Posterior vena cava (tissue), 2 donors: ENCODE results near the gene MOB3A. TPM values are rescaled to one million over a fixed set of nuclear protein-coding genes. Genes with fewer than 3 reads are reported as not detected.
A peak's percentile ranks its signal among the peaks of the same experiment; 100 is the strongest.
"Not testable (repeated sequence)": the region's sequence is repeated elsewhere in the genome, so short reads cannot be mapped to it uniquely, and the experiment has no call there.

Experiments used
- DNase-seq: peaks from one replicate; pipeline ENCODE4 v3.0.0-alpha.2; 2020; ENCODE audit warnings: low spot score
- intact Hi-C, 2 donors: fragments of 100-400 bp; cut with DNase I; formaldehyde crosslinking; loops; one replicate each; pipeline versions ENCODE4 v1.14.1 to v1.14.2; 2022 to 2023
- total RNA-seq, 2 donors: library from RNA; stranded (reverse); fragmentation: NEBNext Ultra II Directional; extraction: Animal tissue kit (Norgen Biotek cat#: 25700); gene quantifications; one replicate each; pipeline ENCODE4 v1.2.1, GENCODE V29; 2021
- donor health status: DM: yes; HTN: yes; CAD: no.
- donor health status: DM: yes; HTN: yes; CAD: no.

MOB3A gene
- total RNA-seq, 2 donors from 2014 or later = 55.8 to 57.1 TPM

DNA sequence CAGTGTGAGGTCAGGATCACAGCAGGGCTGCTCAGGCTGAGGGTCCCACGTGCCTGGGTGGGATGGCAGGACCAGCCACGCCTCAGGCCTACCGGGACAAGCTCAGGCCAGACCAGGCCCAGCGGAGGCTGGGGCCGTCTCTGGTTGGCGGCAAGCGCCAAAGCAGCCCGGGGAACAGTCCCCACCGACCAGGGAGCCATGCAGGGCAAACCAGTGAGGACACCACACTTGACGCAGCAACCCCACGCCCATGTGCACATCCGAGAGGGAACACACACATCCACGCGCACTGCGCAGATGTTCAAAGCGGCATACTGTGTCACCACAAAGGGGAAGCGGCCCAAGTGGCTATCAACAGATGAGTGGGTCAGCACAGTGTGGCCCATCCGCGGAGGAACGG is 15.8 kb upstream of the MOB3A start:
- intact Hi-C loops = no loop called here
- DNase-seq = no peak

DNA sequence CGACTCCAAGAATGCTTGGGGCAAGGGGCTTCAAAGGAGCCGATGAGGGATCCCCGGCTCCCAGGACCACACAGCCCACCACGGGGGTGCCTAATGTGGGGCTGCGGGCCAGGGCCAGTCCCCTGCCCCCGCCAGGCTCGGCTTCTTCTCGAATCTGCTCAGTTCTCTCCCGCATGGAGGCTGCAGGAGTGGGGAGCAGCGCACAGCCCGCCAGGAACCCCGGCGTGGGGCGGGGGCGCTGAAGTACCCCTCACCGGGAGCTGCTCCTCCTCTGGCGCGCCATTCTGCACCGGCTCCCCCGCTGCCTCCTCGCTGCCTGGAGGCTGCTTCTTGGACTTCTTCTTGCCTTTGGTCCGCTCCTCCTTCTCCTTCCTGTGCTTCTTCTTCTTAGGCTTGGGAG is 15.3 kb upstream of the MOB3A start:
- intact Hi-C loops = no loop called here
- DNase-seq = no peak

DNA sequence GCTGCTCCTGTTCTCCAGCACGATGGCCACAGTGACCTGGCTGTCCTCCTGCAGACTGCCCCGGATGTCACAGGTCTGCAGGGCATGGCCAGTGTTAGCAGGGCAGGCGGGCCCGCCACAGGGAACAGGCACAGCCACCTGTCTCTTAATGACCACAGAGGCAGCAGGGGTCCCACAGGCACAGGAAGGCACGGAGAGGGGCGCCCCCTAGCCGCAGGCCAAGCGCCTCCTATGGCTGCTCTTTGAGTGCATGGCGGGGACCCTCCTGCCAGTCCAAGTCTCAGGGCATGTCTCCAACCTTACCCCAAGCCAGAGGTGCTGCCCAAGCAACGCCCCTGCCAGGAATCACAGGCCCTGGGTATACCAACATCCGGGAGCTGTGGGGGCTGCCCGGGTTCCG is 14.7 kb upstream of the MOB3A start:
- intact Hi-C loops = no loop called here
- no peak for DNase-seq

DNA sequence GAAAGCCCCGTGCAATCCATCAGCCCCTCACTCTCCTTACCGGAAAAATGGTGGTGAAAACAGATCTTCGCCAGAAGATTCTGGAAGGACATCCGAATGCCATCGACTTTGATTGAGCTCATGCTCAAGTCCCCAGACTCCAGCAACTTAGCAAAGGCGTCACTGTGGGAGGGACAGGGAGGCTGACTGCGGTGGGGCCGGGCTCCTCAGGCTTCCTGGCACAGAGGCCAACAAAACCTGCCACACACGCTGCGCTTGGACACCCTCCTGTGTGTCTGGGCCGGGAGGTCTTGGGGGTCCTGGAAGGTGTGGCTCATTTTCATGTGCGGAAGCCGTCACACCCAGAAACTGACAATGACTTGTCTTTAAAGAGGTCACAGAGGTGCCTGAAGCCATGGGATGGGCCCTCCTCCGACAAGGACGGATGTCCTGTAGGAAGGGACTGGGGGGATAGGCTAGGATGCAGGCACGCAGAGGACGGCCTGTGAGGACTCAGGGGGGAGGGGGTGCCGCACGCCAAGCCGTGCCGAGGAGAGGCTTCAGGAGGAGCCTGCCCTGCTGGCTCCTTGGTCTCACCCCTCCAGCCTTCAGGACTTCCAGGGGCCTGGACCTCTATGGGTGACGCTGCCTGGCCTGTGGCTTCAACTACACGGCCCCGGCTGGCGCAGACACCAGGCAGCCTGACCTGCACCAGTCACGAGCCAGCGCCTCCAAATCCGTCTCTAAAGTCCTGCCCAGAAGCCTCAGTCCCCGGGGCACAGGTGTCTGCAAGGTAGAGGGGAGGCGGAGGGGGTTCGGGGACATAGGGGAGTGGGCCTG is 13.1 kb upstream of the MOB3A start:
- no peak for DNase-seq
- intact Hi-C loops = no loop called here

DNA sequence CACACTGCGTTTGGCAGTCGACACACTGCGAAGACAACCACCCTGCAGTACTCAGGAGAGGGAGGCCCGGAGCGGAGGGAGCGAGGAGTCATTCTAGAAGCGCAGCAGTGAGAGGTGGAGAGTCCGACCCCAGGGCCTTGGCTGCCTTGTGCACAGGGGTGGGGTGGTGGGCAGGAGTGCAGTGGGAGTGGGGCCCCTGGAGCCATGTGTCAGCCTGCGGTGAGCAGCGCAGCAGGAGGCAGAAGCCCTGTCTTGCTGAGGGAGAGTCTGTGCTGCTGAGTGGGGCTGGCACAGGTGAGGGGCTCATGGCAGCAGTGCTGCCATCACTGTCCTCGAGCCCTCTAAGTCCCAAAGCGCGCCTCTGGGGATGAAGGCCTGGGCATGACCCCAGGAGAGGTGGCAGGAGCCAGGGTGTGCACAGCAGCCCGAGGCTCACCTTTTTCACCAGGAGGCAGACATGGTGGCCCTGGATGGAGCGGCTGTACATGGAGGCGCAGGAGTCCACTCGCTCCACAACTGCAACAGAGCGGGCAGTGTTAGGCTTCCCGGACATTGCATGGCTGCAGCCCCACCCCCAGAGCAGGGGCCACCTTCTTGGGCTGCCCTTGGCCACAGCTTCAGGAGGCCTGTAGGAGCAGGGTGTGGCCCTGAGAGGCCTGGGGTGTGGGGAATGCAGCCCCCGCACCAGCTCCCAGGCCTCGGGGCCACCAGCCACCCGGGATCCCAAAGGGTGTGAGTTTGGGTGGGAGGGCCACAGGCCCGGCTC is 12.3 kb upstream of the MOB3A start:
- intact Hi-C loops = no loop called here
- DNase-seq = no peak

DNA sequence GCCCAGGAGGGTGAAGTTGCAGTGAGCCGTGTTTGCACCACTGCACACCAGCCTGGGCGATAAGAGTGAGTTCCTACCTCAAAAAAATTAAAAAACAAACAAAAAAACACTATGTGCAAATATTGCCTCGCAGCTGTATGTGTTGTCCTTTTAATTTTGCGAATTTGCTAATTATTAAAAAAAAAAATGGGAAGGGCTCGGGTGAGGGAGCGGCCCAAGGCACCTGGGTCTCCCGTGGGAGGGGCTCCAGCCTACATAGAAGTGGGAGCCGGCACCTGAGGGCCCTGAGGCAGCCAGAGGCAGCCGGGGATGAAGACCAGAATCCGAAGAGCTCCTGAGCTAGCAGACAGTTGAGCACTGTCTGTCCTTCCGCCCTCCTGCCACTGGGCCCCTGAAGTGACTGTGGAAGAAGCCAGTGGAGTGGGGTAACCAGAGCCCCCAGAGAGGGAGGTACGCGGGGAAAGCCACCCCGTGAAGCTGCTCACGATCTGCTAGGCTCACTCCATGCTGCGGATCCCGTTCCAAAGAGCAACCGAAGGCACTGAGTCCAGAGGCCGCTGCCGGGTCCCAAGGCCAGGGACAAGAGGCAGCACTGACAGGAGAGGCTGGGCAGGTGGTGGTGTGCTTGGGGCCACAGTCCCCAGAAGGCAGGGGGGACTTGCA is 7.0 kb upstream of the MOB3A start:
- intact Hi-C loops = no loop called here
- no peak for DNase-seq

DNA sequence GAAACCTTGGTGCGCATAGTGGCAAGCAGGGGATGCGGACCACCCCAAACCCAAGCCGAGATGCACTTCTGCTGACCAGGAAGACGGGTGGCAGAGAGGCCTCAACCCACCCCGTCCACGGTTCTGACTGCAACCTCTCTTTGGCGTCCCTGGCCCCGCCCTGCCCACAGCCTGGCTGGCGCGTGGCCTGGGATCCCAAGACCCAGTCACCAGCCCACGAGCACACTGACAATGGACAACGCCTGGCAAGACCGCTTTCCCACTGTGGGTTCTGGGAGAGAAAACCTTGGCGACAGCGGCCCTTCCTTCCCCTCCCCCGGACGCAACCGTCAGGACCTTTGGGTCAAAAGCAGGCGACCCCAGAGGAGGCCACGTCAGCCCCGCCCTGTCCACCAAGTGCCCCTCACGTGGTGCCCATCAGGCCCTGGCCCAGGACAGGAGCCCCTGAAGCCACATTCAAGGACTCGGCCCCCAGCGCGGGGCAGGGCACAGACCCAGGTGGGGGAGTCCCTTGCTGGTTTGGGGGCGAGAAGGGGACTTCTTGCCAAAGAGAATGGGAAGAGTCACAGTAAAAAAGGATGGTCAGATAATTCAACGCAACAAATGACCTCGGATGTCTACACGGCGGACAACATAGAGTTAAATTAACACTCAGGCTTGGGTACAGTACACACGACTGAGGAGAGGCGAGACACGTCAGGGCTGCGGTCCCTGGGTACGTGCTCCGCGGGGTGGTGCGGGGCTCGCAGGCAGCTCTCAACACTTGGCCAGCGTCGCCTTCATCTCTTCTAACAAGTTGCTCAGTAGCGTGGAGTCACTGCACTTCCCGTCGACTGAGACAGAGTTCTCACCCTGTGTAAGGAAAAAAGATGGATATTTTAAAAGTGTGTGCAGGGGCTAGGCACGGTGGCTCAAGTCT is 5.5 kb upstream of the MOB3A start:
- intact Hi-C loops = no loop called here

DNA sequence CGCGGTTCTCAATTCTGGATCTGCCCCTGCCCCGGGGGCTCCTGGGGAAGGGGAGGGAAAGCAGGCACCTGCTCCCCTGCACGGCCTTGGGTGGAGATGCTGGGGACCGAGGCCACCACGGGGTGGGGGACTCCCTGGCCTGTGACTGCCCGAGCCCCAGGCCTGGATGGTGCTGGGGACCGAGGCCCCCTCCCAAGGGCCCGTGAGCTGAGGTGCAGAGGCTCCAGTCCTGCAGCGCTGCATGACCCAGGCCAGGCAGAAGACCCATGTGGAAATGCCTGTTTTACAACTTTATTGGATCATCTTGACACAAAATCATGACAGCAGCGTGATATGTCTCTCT is 4.6 kb upstream of the MOB3A start:
- DNase-seq = no peak
- intact Hi-C loops = no loop called here

More for the DNA sequence above, 5.5 kb upstream of the MOB3A start:
- no peak for DNase-seq

DNA sequence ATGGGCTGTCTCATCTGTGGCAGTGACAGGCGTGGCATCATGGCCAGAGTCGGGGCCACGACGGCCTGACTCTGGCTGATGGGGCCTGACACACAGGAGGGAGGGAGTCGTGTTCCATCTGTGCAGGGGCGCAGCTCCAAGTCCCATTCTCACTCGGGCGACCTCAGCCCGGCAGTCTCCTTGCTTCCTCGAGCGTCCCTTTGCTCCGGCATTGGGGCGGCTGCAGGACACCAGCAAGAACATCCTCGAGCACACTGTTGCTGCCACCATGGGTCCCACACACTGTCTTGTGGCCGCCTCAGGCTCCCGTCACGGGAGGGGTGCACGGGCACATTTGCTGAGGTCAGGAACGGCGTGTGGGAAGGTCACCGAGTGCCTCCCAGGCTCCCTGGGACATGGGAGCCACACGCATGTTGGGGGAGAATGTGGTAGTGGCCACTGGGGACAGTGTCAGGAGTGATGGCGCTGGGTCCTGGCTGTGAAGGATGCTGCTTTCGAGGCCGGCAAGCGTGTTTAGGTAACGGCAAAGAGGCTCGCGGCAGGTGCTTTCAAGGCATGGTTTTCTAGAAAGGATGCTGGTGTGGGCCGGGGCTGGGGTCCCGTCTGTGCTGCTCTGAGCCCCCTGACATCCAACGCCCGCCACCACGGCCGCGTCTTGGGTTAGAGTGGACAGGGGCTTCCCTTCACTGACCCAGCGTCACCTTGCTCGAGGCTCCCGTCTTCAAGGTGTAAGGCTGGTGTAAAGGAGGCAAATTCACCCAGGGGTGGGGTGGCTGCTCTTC is 4.0 kb upstream of the MOB3A start:
- DNase-seq = no peak
- intact Hi-C loops = no loop called here

DNA sequence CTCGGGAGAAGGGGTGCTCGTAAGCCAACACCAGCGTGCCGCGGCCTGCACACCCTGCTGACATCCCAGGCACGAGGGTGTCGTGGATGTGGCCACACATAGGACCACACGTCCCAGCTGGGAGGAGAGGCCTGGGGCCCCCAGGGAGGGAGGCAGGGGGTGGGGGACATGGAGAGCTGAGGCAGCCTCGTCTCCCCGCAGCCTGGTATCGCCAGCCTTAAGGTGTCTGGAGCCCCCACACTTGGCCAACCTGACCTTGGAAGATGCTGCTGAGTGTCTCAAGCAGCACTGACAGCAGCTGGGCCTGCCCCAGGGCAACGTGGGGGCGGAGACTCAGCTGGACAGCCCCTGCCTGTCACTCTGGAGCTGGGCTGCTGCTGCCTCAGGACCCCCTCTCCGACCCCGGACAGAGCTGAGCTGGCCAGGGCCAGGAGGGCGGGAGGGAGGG is 3.0 kb upstream of the MOB3A start:
- no peak for DNase-seq
- intact Hi-C loops = no loop called here

DNA sequence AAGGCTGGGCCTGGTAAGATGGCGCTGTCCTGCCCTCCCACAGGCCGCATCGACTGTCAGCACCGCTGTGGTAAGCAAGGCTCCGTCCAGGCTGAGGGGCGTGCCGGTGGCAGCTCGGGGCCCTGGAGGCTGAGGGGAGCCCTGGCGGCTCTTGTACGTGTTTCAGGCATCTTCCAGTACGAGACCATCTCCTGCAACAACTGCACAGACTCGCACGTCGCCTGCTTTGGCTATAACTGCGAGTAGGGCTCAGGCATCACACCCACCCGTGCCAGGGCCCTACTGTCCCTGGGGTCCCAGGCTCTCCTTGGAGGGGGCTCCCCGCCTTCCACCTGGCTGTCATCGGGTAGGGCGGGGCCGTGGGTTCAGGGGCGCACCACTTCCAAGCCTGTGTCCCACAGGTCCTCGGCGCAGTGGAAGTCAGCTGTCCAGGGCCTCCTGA is 1.8 kb upstream of the MOB3A start:
- intact Hi-C loops = no loop called here
- no peak for DNase-seq

DNA sequence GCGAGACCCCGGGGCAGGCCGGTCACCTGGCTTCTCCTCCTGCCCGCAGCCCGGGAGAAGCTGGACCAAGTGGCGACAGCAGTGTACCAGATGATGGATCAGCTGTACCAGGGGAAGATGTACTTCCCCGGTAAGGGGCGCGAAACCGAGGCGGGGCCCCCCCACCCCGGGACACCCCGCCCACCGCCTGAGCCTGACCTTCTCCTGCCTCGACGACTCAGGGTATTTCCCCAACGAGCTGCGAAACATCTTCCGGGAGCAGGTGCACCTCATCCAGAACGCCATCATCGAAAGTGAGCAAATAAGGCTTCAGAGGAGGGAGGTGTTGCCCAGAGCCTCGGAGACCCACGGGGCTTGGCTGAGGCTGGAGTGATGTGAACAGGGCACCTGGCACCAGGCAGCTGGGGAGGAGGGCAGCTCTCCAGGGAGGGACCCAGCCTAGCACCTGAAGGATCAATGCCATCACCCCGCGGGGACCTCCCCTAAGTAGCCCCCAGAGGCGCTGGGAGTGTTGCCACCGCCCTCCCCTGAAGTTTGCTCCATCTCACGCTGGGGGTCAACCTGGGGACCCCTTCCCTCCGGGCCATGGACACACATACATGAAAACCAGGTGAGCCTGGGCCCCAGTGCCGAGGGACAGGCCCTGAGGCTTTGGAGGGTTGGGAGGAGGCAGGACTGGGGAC is 1.2 kb upstream of the MOB3A start:
- DNase-seq = no peak
- intact Hi-C loops = no loop called here

DNA sequence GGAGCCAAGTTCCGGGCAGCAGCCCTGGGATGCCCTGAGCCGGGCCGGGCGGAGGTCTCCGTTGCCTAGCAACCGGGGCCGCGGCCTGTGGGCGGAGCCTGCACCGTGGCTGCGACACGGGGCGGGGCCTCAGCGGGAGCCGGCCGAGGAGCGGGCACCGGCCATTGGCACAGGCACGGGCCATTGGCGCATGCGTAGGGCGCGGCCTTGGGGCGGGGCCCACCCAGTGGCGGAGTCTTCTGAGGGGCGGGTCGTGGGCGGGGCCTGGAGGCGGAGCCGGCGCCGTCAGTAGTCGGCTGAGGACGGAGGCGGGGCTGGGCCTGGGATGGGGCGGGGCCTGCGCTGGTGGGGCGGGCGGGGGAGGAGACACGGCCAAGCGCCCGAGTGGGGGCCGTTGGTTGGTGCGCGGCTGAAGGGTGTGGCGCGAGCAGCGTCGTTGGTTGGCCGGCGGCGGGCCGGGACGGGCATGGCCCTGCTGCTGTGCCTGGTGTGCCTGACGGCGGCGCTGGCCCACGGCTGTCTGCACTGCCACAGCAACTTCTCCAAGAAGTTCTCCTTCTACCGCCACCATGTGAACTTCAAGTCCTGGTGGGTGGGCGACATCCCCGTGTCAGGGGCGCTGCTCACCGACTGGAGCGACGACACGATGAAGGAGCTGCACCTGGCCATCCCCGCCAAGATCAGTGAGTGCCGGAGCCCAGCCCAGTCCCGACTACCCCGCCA is 515 bp upstream of the MOB3A start, which contains the start of gene IZUMO4:
Gene IZUMO4, plus strand, starts transcription at position 436 of the 723 bp plus-strand sequence. Its CDS starts 31 bp downstream, at position 467.
- DNase-seq = peak; percentile 100
- intact Hi-C loops = no loop called here

DNA sequence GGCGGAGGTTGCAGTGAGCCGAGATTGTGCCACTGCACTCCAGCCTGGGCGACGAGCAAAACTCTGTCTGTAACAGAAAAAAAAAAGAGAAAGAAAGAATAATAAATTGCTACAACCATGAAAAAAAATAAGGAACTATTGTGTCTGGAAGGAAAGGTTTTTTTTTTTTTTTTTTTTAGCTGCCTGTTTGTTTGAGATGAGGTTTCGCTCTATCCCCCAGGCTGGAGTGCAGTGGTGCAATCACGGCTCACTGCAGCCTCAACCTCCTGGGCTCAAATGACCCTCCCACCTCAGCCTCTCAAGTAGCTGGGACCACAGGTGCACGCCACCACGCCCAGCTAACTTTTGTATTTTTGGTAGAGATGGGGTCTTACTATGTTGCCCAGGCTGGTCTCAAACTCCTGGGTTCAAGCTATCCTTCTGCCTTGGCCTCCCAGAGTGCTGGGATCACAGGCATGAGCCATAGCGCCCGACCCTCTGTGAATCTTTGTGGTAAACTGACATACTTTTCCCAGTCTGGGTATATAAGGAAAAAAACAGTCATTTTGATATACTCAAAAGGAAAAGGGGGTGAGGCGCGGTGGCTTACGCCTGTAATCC is 4.1 kb downstream of the MOB3A start:
- DNase-seq, intact Hi-C loops: not testable (repeated sequence)

DNA sequence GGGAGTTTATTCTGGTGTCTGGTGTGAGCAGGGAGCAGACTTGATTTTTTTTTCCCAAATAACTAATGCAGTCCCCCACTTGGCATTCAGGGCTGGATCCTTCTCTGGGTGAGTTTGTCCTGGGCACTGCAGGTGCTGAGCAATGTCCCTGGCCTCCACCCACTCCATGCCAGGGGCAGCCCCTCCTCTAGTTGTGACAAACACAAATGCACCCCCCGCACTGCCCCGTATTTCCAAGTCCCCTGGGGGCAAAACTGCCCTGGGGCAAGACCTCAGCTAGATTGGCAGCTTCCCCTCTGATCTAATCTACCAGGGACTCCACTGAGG is 6.4 kb downstream of the MOB3A start:
- intact Hi-C loops = no loop called here
- DNase-seq = no peak

DNA sequence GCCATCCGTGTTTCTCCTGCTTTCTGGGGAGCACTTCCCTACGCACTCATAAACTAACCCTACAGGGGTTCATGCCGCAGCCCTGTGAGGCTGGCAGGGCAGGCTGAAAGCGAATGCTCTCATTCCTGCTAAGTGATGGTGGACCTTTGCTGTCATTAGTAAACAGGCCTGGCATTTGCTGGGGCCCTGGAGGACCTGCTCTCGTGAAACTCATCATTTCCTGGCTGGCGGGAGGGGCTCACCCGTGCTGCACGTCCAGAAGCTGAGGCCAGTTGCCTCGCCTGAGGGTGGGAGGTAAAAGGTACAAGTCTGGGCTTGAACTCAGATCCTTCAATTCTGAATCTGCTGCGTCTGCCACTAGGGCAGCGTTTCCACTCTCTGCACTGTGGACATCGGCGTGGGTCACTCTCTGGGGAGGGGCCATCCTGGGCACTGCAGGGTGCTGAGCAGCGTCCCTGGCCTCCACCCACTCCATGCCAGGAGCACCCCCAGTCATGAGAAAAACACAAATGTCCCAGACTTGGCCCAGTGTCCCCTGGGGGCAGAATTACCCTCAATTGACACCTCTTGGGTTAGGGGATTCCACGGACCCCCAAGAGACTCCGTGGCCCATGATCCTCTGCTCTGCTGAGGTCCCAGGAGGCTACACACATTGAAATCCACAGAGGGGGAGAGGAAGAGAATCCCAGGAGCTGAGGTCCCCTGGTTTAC is 7.0 kb downstream of the MOB3A start:
- DNase-seq = no peak
- intact Hi-C loops = no loop called here
